ENCODE results near the gene DLG1. TPM values are rescaled to one million over a fixed set of nuclear protein-coding genes. Genes with fewer than 3 reads are reported as not detected.

The DLG1 gene
- total and polyA plus RNA-seq, 9 of the 15 experiments (the other 6 are each of a cell fraction or from before 2014, with no cell fraction given): 9.4 to 63.5 (median 43.6) TPM

- Histone ChIP-seq H3K4me1 (replicated peaks in 1 of 2; ENCODE audit: control insufficient read depth in 2 of 2, insufficient read depth in 2 of 2, low read length in 2 of 2) (no peaks in the 10 kb centered on the region; a peak in 1 of 5 replicates), H3K4me3 (no peak overlapping the region), H3K9me1 (ENCODE audit: control insufficient read depth, insufficient read depth, low read length) (no peaks in the 10 kb centered on the region), H3K79me2 (ENCODE audit: control insufficient read depth, insufficient read depth, low read length) (peaks cover 95% of the 10 kb centered on the region), H3K27me3 (ENCODE audit: control insufficient read depth in 2 of 2, insufficient read depth in 2 of 2, low read length in 2 of 2) (no peaks in the 10 kb centered on the region), H2AFZ (ENCODE audit: low read depth, low read length) (no peak overlapping the region), H3K9ac (ENCODE audit: insufficient read depth in 1 of 2, low read depth in 2 of 2, low read length in 2 of 2) (no peak overlapping the region), H4K20me1 (replicated peaks; ENCODE audit: control insufficient read depth, insufficient read depth, low read length) (no peaks in the 10 kb centered on the region), H3K4me2 (ENCODE audit: insufficient read depth, low read length) (no peak overlapping the region), H3K9me3 (replicated peaks; ENCODE audit: control insufficient read depth, insufficient read depth, low read depth, low read length) (peaks cover 15% of the 10 kb centered on the region), H3K36me3 (ENCODE audit: control insufficient read depth, insufficient read depth, low read length) (peaks cover 14% of the 10 kb centered on the region), H3K27ac (ENCODE audit: extremely low read depth, low read depth, low read length) (no peak overlapping the region)
- FAIRE-seq: no peak
- no TSS peak for BruUV-seq (replicated peaks)
- intact Hi-C loops (cut with micrococcal nuclease): no loop called here
- no peak for ATAC-seq
- WGBS (ENCODE audit: insufficient coverage, low coverage, missing lambda C conversion rate): 56% methylated on average over 1 of the region's 1 CpG
- ChIA-PET POLR2A (interaction anchor here (1.1 to 1.8 kb wide), 2 partner anchors 10 to 11 kb away, joined by 3 to 4 read pairs; no protein-coding TSS in a partner anchor), CTCF (ENCODE audit: low intra/inter-chr PET ratio) (no interaction called here)
- no peak for DNase-seq (ENCODE audit: extremely low read depth in 1 of 4, low spot score in 3 of 4)
- in situ Hi-C loops (cut with MboI): no loop called here
- TF ChIP-seq RREB1 (CRISPR knock-in tag; IDR thresholded peaks at IDR 0.05) (no peak), ELF2 (CRISPR knock-in tag; IDR thresholded peaks at IDR 0.05) (no peak), JUNB (CRISPR knock-in tag; conservative IDR thresholded peaks at IDR 0.05) (no peak), SREBF2 (CRISPR knock-in tag; IDR thresholded peaks at IDR 0.05) (no peak), ZNF75A (CRISPR knock-in tag; IDR thresholded peaks at IDR 0.05) (no peak), ZNF232 (CRISPR knock-in tag; IDR thresholded peaks at IDR 0.05) (no peak), MAFF (IDR thresholded peaks at IDR 0.05; ENCODE audit: low read length) (no peak), CBFA2T2 (conservative IDR thresholded peaks at IDR 0.05) (no peak), EZH2 (IDR thresholded peaks at IDR 0.05; ENCODE audit: borderline replicate concordance, low read depth, low read length) (no peak), ARHGAP35 (IDR thresholded peaks at IDR 0.05; ENCODE audit: partially characterized antibody) (no peak), PYGO2 (tag; IDR thresholded peaks at IDR 0.05) (no peak), ZNF512 (tag; IDR thresholded peaks at IDR 0.05) (no peak), ZBTB12 (CRISPR knock-in tag; IDR thresholded peaks at IDR 0.05) (no peak), ATF7 (IDR thresholded peaks at IDR 0.05) (no peak), FOXO4 (CRISPR knock-in tag; IDR thresholded peaks at IDR 0.05) (no peak)
Observed at GRCh38 chr3:197239857-197240256, 58.6 kb downstream of the DLG1 start.
